ENCODE measurements around the gene ADGRB2.

DNA sequence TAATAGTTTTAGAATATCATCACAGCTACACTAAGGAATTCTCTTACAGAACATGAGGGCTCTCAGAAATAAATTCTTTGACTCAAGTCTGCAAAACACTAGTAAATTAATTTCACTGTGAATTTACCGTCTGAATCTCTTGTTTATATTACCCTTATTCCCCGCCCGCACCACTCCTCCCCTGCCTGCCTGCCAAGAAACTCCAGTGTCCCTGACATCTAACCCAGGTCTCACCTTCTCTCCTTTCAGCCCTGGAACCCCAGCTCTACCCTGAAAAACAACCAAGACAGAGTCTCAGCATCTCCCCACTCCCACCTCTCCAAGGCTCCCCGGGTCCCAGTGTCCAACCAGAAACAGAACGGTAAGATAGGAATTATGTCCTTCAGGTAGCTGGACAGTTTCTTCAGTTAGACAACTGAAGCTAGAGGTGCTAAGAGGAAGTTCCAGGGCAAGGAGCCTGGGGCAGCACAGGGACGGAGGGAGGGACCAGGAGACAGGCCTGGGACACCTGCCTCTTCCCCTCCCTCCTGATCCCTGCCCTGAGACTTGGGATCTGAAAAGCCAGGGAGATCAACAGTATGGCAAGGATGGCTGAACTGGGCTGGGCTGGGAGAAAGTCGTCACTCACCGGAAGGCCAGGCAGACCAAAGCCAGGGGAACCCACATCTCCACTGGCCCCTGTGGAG, 75.8 kb downstream of the ADGRB2 start:
- TF ChIP-seq ZNF274 (IDR thresholded peaks at IDR 0.05; ENCODE audit: low read depth, low read length), result no peak
- TF ChIP-seq YY1 (IDR thresholded peaks at IDR 0.05; ENCODE audit: insufficient read depth, insufficient read length), result no peak
